Parathyroid adenoma (tissue), 2 donors: ENCODE data around the gene CYP2A13.

Experiments used
- H2AFZ ChIP-seq: fragments of 300-600 bp; sonication (generic); one replicate; pipeline ENCODE4 v1.7.0; 2017; ENCODE audit warnings: antibody characterized with exemption, mild to moderate bottlenecking
- H3K27ac ChIP-seq: fragments of 300-600 bp; sonication (generic); one replicate; pipeline ENCODE4 v1.7.0; 2017
- H3K27me3 ChIP-seq: fragments of 300-600 bp; sonication (generic); one replicate; pipeline ENCODE4 v1.7.0; 2017; ENCODE audit warnings: low read length; ENCODE audit not compliant: control insufficient read depth, insufficient read depth
- H3K36me3 ChIP-seq: fragments of 300-600 bp; sonication (generic); one replicate; pipeline ENCODE4 v1.7.0; 2017; ENCODE audit warnings: low read length; ENCODE audit not compliant: control insufficient read depth, insufficient read depth
- H3K4me1 ChIP-seq: fragments of 300-600 bp; sonication (generic); one replicate; pipeline ENCODE4 v1.7.0; 2017; ENCODE audit warnings: control low read depth
- H3K4me2 ChIP-seq: fragments of 300-600 bp; sonication (generic); one replicate; pipeline ENCODE4 v1.7.0; 2017; ENCODE audit warnings: low read length
- H3K4me3 ChIP-seq: fragments of 300-600 bp; sonication (generic); one replicate; pipeline ENCODE4 v1.7.0; 2017; ENCODE audit warnings: low read depth, low read length
- H3K79me2 ChIP-seq: fragments of 300-600 bp; sonication (generic); one replicate; pipeline ENCODE4 v1.7.0; 2017; ENCODE audit warnings: control low read depth
- H3K9ac ChIP-seq: fragments of 300-600 bp; sonication (generic); one replicate; pipeline ENCODE4 v1.7.0; 2017; ENCODE audit warnings: mild to moderate bottlenecking
- H3K9me3 ChIP-seq: fragments of 300-600 bp; sonication (generic); one replicate; pipeline ENCODE4 v1.7.0; 2017; ENCODE audit warnings: low read length; ENCODE audit not compliant: control insufficient read depth
- TF ChIP-seq, protein P1 (sequence below): fragments of 300-600 bp; sonication (generic); IDR thresholded peaks from one replicate; pipeline ENCODE4 v1.7.0; 2017; ENCODE audit warnings: antibody characterized with exemption, mild to moderate bottlenecking
- donor health status: primary hyperparathyroidism.

Gene CYP2A13

GRCh38 chr19:41136636-41137455, 48.6 kb downstream of the CYP2A13 start:
- no peak overlapping the region for H3K4me2 ChIP-seq
- no peaks in the 10 kb centered on the region for H3K27me3 ChIP-seq
- H3K9ac ChIP-seq = no peak overlapping the region
- H3K79me2 ChIP-seq = no peaks in the 10 kb centered on the region
- H3K4me3 ChIP-seq = no peak overlapping the region
- H3K27ac ChIP-seq = no peak overlapping the region
- H3K36me3 ChIP-seq = no peaks in the 10 kb centered on the region
- no peak overlapping the region for H2AFZ ChIP-seq
- H3K9me3 ChIP-seq = no peaks in the 10 kb centered on the region
- H3K4me1 ChIP-seq = no peaks in the 10 kb centered on the region
- TF ChIP-seq, protein P1, sequence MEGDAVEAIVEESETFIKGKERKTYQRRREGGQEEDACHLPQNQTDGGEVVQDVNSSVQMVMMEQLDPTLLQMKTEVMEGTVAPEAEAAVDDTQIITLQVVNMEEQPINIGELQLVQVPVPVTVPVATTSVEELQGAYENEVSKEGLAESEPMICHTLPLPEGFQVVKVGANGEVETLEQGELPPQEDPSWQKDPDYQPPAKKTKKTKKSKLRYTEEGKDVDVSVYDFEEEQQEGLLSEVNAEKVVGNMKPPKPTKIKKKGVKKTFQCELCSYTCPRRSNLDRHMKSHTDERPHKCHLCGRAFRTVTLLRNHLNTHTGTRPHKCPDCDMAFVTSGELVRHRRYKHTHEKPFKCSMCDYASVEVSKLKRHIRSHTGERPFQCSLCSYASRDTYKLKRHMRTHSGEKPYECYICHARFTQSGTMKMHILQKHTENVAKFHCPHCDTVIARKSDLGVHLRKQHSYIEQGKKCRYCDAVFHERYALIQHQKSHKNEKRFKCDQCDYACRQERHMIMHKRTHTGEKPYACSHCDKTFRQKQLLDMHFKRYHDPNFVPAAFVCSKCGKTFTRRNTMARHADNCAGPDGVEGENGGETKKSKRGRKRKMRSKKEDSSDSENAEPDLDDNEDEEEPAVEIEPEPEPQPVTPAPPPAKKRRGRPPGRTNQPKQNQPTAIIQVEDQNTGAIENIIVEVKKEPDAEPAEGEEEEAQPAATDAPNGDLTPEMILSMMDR = no peak

DNA sequence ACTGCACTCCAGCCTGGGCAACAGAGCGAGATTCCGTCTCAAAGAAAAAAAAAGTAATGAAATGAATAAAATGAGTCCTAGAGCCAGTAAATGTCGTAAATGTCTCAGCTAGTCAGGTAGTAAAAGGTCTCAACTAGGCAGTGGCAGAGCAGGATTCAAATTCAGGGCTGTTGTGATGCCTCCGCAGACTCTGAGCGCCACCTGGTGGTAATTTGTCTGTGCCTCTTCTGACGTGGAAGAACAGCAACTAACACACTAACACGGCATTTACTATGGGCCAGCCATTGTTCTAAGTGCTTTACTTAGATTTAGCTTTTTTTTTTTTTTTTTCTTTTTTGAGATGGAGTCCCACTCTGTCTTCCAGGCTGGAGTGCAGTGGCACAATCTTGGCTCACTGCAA, 56.2 kb downstream of the CYP2A13 start:
- Histone ChIP-seq H3K27ac (no peak overlapping the region), H3K4me3 (no peak overlapping the region), H3K79me2 (no peaks in the 10 kb centered on the region), H3K9me3 (no peaks in the 10 kb centered on the region), H2AFZ (no peak overlapping the region), H3K9ac (no peak overlapping the region), H3K27me3 (no peaks in the 10 kb centered on the region), H3K4me1 (no peaks in the 10 kb centered on the region), H3K4me2 (no peak overlapping the region), H3K36me3 (no peaks in the 10 kb centered on the region)
- TF ChIP-seq, protein P1 = peak; percentile 82
